Measurements from ENCODE around the gene SP4. TPM values are rescaled to one million over a fixed set of nuclear protein-coding genes. Genes with fewer than 3 reads are reported as not detected.

SP4 gene
- total and polyA plus RNA-seq, 9 donors: 4.2 to 8.3 (median 6.3) TPM

GRCh38 chr7:21414795-21415393, 13.0 kb upstream of the SP4 start:
- WGBS (ENCODE audit: insufficient coverage): no CpG with 5 or more reads among the region's 6 CpGs
- Histone ChIP-seq H3K9me3 (replicated peaks; ENCODE audit: control insufficient read depth, low read depth, low read length) (no peaks in the 10 kb centered on the region), H3K36me3 (ENCODE audit: control insufficient read depth, insufficient read depth, low read length) (no peaks in the 10 kb centered on the region), H3K4me3 (ENCODE audit: low read length) (no peak overlapping the region), H3K4me1 (ENCODE audit: control insufficient read depth, insufficient read depth, low read length) (no peaks in the 10 kb centered on the region), H3K27ac (ENCODE audit: low read length) (no peak overlapping the region), H3K27me3 (ENCODE audit: control insufficient read depth, insufficient read depth, low read length) (no peaks in the 10 kb centered on the region)
- DNase-seq: no peak

GRCh38 chr7:21417647-21418046, 10.2 kb upstream of the SP4 start:
- Histone ChIP-seq H3K4me3 (ENCODE audit: low read length) (no peak overlapping the region), H3K27me3 (ENCODE audit: control insufficient read depth, insufficient read depth, low read length) (no peaks in the 10 kb centered on the region), H3K27ac (ENCODE audit: low read length) (no peak overlapping the region), H3K36me3 (ENCODE audit: control insufficient read depth, insufficient read depth, low read length) (no peaks in the 10 kb centered on the region), H3K4me1 (ENCODE audit: control insufficient read depth, insufficient read depth, low read length) (no peaks in the 10 kb centered on the region), H3K9me3 (replicated peaks; ENCODE audit: control insufficient read depth, low read depth, low read length) (no peaks in the 10 kb centered on the region)
- DNase-seq: no peak
- 75% methylated on average over 2 of the region's 4 CpGs for WGBS (ENCODE audit: insufficient coverage)

- Histone ChIP-seq H3K27me3 (ENCODE audit: control insufficient read depth, insufficient read depth, low read length) (no peaks in the 10 kb centered on the region), H3K4me1 (ENCODE audit: control insufficient read depth, insufficient read depth, low read length) (peaks cover 7% of the 10 kb centered on the region)
These were observed 5.1 kb upstream of the SP4 start for GRCh38 chr7:21422751-21423150.

GRCh38 chr7:21425290-21425689, 2.6 kb upstream of the SP4 start:
- no peak for DNase-seq
- H3K4me3 ChIP-seq (ENCODE audit: low read length): no peak overlapping the region

More at GRCh38 chr7:21422751-21423150, 5.1 kb upstream of the SP4 start:
- Histone ChIP-seq H3K4me3 (ENCODE audit: low read length) (no peak overlapping the region), H3K9me3 (replicated peaks; ENCODE audit: control insufficient read depth, low read depth, low read length) (no peaks in the 10 kb centered on the region), H3K27ac (ENCODE audit: low read length) (no peak overlapping the region), H3K36me3 (ENCODE audit: control insufficient read depth, insufficient read depth, low read length) (no peaks in the 10 kb centered on the region)
- no peak for DNase-seq

GRCh38 chr7:21426286-21427181, 1.3 kb upstream of the SP4 start:
- Histone ChIP-seq H3K36me3 (ENCODE audit: control insufficient read depth, insufficient read depth, low read length) (peaks cover 3% of the 10 kb centered on the region), H3K4me1 (ENCODE audit: control insufficient read depth, insufficient read depth, low read length) (peaks cover 16% of the 10 kb centered on the region), H3K9me3 (replicated peaks; ENCODE audit: control insufficient read depth, low read depth, low read length) (no peaks in the 10 kb centered on the region), H3K4me3 (ENCODE audit: low read length) (peak overlapping the region; percentile 98), H3K27ac (ENCODE audit: low read length) (peak overlapping the region; percentile 86), H3K27me3 (ENCODE audit: control insufficient read depth, insufficient read depth, low read length) (no peaks in the 10 kb centered on the region)
- no peak for DNase-seq
- 3% methylated on average over 32 of the region's 35 CpGs for WGBS (ENCODE audit: insufficient coverage)

More at GRCh38 chr7:21425290-21425689, 2.6 kb upstream of the SP4 start:
- 96% methylated on average over 5 of the region's 10 CpGs for WGBS (ENCODE audit: insufficient coverage)
- Histone ChIP-seq H3K9me3 (replicated peaks; ENCODE audit: control insufficient read depth, low read depth, low read length) (no peaks in the 10 kb centered on the region), H3K27me3 (ENCODE audit: control insufficient read depth, insufficient read depth, low read length) (no peaks in the 10 kb centered on the region), H3K36me3 (ENCODE audit: control insufficient read depth, insufficient read depth, low read length) (peaks cover 3% of the 10 kb centered on the region), H3K27ac (ENCODE audit: low read length) (no peak overlapping the region), H3K4me1 (ENCODE audit: control insufficient read depth, insufficient read depth, low read length) (peaks cover 11% of the 10 kb centered on the region)

- H3K4me1 ChIP-seq (ENCODE audit: control insufficient read depth, insufficient read depth, low read length): peaks cover 16% of the 10 kb centered on the region
- no peaks in the 10 kb centered on the region for H3K27me3 ChIP-seq (ENCODE audit: control insufficient read depth, insufficient read depth, low read length)
- H3K9me3 ChIP-seq (replicated peaks; ENCODE audit: control insufficient read depth, low read depth, low read length): no peaks in the 10 kb centered on the region
- peaks cover 3% of the 10 kb centered on the region for H3K36me3 ChIP-seq (ENCODE audit: control insufficient read depth, insufficient read depth, low read length)
- H3K27ac ChIP-seq (ENCODE audit: low read length): peak overlapping the region; percentile 100
- WGBS (ENCODE audit: insufficient coverage): under 1% methylated on average over 42 of the region's 57 CpGs
- DNase-seq: peak; percentile 99
- peak overlapping the region; percentile 98 for H3K4me3 ChIP-seq (ENCODE audit: low read length)
These were observed 557 bp upstream of the SP4 start for GRCh38 chr7:21427182-21427870.

- WGBS (ENCODE audit: insufficient coverage): no CpG with 5 or more reads among the region's 5 CpGs
- H3K27me3 ChIP-seq (ENCODE audit: control insufficient read depth, insufficient read depth, low read length): no peaks in the 10 kb centered on the region
- peak overlapping the region; percentile 96 for H3K27ac ChIP-seq (ENCODE audit: low read length)
- H3K36me3 ChIP-seq (ENCODE audit: control insufficient read depth, insufficient read depth, low read length): peaks cover 3% of the 10 kb centered on the region
- no peaks in the 10 kb centered on the region for H3K9me3 ChIP-seq (replicated peaks; ENCODE audit: control insufficient read depth, low read depth, low read length)
- H3K4me1 ChIP-seq (ENCODE audit: control insufficient read depth, insufficient read depth, low read length): peaks cover 16% of the 10 kb centered on the region
- no peak for DNase-seq
- peak overlapping the region; percentile 60 for H3K4me3 ChIP-seq (ENCODE audit: low read length)
These were observed 717 bp downstream of the SP4 start for GRCh38 chr7:21428659-21428941.

GRCh38 chr7:21429021-21429420, 1.1 kb downstream of the SP4 start:
- WGBS (ENCODE audit: insufficient coverage): 0% methylated on average over 1 of the region's 3 CpGs
- no peak overlapping the region for H3K4me3 ChIP-seq (ENCODE audit: low read length)
- peaks cover 3% of the 10 kb centered on the region for H3K36me3 ChIP-seq (ENCODE audit: control insufficient read depth, insufficient read depth, low read length)
- H3K9me3 ChIP-seq (replicated peaks; ENCODE audit: control insufficient read depth, low read depth, low read length): no peaks in the 10 kb centered on the region
- no peak overlapping the region for H3K27ac ChIP-seq (ENCODE audit: low read length)
- peak; percentile 7 for DNase-seq
- H3K4me1 ChIP-seq (ENCODE audit: control insufficient read depth, insufficient read depth, low read length): peaks cover 16% of the 10 kb centered on the region
- no peaks in the 10 kb centered on the region for H3K27me3 ChIP-seq (ENCODE audit: control insufficient read depth, insufficient read depth, low read length)

- Histone ChIP-seq H3K36me3 (ENCODE audit: control insufficient read depth, insufficient read depth, low read length) (peaks cover 3% of the 10 kb centered on the region), H3K4me3 (ENCODE audit: low read length) (no peak overlapping the region), H3K27ac (ENCODE audit: low read length) (no peak overlapping the region), H3K27me3 (ENCODE audit: control insufficient read depth, insufficient read depth, low read length) (no peaks in the 10 kb centered on the region), H3K9me3 (replicated peaks; ENCODE audit: control insufficient read depth, low read depth, low read length) (no peaks in the 10 kb centered on the region), H3K4me1 (ENCODE audit: control insufficient read depth, insufficient read depth, low read length) (peaks cover 16% of the 10 kb centered on the region)
- no peak for DNase-seq
- 58% methylated on average over 8 of the region's 8 CpGs for WGBS (ENCODE audit: insufficient coverage)
These were observed 2.1 kb downstream of the SP4 start for GRCh38 chr7:21429786-21430574.

GRCh38 chr7:21430575-21430954, 2.7 kb downstream of the SP4 start:
- no peak overlapping the region for H3K27ac ChIP-seq (ENCODE audit: low read length)
- DNase-seq: no peak
- no peaks in the 10 kb centered on the region for H3K9me3 ChIP-seq (replicated peaks; ENCODE audit: control insufficient read depth, low read depth, low read length)
- WGBS (ENCODE audit: insufficient coverage): no CpG with 5 or more reads among the region's 3 CpGs
- peaks cover 16% of the 10 kb centered on the region for H3K4me1 ChIP-seq (ENCODE audit: control insufficient read depth, insufficient read depth, low read length)
- no peaks in the 10 kb centered on the region for H3K27me3 ChIP-seq (ENCODE audit: control insufficient read depth, insufficient read depth, low read length)
- H3K36me3 ChIP-seq (ENCODE audit: control insufficient read depth, insufficient read depth, low read length): peaks cover 3% of the 10 kb centered on the region
- H3K4me3 ChIP-seq (ENCODE audit: low read length): no peak overlapping the region
